ENCODE results near the gene GGT1.
"Not testable (repeated sequence)": the region's sequence is repeated elsewhere in the genome, so short reads cannot be mapped to it uniquely, and the experiment has no call there.

GGT1 gene

DNA sequence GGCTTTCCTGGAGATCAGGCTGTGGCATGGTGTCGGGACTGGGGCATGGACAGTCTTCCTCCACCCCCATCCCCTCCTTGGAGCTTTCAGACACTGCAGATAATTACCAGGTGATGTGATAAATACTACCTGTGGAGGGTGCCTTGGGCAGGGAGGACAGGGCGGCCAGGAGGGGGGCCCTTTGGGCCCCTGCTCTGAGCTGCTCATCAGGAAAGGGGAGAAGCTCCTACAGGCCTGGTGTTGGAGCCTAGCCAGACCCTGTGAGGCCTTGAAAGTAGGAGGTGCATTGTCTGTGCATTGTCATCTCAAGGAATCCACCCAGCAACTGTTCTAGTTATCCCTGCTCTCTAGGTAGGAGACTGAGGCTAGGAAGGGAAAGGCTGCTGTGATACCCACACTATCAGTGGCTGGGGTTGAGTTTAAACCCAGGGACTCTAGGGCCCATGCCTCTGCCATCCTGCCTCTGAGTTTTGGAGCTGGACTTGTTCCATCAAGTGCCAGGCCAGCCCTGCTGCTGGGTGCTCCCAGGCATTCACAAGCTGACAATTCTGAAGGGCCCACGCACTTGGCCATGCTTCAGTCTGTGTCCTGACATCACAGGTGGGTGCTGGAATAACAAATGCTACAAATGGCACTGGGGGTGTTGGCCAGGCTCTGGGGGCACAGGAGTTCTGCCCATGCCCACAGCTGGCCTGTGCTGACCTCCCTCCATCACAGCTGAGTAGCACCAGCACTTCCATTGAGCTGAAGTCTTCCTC, 2.9 kb upstream of the GGT1 start:
- not testable (repeated sequence) for DNase-seq (ENCODE audit: low spot score)

DNA sequence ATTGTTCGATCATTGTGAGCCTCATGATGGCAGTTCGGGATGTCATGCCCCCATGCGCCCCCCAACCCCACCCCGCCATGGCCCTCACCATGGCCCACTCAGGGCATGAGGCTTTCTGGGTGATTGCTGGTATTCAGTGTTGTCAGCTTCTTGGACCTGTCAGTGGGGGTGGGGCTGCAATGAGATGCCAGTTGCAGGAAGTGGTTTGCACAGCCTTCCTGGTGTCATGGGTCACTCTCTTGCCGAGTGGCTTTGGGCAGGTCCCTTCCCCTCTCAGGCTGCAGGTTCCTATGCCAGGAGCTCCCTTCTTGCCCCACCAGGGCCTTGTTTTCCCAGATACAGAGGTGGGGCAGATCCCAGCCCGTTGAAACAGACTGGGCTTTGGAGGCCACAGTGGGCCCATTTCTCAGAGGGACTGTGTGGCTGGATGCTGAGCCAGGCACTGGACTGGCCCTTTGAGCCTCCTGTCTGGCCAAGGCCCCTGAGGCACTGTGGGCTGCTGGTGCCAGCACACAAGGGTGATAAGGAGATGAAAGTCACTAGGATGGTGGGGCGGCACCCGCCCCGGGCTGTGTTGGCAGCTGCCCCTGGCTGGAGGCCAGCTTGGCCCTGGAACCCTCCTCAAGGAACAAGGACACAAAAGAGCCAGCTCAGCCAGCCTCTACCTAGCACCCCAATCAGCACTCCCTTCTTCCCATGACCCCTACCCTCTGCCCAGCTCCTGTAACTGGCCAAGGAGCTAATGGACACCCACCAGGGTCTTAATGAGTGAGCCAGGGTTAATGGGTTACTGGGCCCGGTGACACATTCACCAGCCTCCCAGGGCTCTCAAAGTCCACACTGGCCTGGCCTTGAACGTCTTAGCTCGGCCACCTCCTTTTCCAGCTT, 1.5 kb upstream of the GGT1 start:
- no peak for DNase-seq (ENCODE audit: low spot score)

DNA sequence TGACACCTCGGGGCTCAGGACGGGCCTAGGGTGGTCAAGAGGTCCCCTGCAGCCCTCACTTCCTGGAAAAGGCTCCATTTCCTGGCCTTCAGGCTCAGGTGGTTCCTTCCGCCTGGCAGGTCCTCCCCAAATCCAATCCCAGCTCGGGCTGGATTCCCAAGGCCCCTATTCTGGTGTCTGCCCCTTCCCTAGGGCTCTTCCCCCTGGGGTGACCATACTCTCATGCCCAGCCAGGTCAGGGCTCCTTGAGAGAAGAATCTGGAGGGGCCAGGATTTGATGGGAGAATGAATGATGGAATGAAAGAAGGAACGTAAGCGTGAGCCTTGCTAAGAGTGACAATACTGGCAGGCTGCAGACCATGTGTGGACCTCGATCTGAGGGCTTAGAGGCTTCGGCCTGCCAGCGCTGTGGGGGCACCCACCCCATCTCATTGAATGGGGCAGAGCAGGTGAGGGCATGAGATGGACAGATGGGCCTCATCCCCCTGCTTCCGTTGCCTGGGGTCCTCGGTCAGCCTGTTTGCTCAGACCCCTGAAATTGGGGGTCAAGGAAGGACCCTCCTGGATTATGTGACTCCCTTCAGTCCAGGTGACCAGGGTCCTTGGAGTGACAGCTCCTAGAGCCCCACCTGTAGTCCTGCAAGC, 766 bp upstream of the GGT1 start:
- DNase-seq (ENCODE audit: low spot score): not testable (repeated sequence)

DNA sequence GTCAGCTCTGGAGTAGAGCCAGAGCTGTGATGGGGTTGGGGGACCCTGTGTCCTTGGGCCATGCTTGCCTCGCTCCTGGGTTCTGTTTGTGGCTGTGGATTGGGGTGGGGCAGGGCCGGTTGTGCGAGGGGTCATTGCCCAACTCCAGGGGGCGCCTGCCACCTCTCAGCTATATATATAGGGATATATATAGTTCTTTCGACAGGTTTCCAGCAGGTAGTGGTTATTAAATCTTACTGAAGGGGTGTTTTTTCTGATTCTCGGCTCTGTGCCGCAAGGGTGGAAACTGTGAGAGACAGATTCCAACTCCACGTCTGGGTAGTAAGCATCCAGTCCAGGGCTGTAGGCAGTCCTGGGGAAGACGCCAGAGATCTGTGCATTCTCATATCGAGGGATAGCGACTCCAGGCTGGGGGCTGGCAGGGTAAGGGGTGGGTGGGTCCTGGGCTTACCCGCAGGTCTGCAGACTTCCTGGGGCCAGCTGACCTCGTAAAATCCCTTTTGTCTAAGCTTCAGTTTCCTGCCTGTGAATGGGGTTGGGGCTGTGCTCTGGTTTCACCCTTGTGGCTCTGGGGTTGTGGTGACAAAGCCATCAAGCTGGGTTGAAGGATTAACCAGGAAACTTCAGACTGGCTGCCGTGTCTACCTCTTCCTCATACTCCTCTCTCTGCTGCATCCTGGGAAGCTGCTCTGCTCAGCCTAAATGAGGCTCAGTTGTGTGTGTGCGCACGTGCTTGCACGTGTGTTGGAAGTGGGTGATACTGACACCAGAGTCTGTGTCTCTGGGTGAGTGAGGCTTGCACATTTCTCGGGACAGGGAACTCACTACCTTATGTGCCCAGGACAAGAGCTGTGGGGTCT, 1.0 kb downstream of the GGT1 start:
- DNase-seq (ENCODE audit: low spot score): not testable (repeated sequence)

DNA sequence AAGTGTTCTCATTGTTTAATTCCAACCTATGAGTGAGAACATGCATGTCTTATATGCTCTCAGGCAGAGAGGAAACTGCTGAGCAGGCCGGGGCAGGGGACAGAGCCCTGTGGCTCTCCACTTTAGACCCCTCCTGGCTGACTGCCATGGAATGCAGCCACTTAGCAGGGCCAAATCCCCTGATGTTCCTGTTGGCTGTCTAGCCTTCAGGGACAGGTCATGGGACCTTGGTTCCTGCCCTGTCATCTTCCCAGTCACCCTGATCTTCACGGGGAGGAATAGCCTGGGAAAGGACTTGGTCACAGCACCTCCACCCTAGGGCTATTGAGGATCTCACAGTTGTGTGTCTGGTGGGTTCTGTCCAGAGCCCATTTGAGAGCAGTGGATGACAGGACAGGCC, 3.3 kb downstream of the GGT1 start:
- DNase-seq (ENCODE audit: low spot score): not testable (repeated sequence)

DNA sequence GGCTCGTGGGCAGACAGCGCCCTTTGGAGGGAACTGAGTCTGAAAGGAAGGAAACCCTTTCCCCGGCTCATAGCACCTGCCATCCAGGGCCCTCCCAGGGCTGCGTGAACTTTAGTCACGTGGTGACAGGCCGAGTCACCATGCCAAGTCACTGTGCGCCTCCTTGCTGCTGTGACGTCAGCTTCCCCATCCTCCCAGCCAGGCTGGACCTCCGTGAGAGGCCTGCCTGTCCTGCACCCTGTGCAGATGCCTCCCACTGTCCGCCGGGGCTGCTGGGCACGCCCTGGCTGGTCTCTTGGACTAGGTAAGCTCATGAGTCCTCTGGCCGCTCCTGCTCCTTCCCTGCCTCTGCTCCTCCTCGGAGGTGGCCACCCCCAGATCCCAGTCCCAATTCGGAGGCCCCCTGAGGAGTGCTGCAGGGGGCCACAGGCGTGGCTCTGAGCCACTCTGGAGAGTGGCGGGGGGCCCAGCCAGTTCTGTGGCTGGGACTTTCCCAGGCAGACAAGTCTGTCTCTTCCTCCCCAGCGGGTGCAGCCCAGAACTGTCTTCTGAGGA, 4.5 kb downstream of the GGT1 start:
- DNase-seq (ENCODE audit: low spot score): not testable (repeated sequence)

DNA sequence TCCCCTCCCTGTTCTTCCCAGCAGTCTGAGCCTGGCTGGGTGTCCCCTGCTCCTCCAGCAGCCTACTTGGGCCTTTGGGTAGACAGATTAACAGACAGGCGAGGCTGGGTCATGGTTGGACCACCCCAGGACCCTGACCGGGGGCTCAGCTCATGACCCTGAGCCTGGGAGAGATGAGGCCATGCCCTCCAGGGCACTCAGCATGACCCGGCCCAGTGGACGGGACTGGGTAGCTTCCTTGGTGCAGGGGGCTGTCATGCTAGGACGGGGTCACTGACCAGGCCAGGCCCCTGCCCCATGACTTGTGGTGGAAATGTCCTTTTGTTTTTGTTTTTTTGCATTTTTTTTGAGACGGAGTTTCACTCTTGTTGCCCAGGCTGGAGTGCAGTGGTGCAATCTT, 5.3 kb downstream of the GGT1 start:
- not testable (repeated sequence) for DNase-seq (ENCODE audit: low spot score)

DNA sequence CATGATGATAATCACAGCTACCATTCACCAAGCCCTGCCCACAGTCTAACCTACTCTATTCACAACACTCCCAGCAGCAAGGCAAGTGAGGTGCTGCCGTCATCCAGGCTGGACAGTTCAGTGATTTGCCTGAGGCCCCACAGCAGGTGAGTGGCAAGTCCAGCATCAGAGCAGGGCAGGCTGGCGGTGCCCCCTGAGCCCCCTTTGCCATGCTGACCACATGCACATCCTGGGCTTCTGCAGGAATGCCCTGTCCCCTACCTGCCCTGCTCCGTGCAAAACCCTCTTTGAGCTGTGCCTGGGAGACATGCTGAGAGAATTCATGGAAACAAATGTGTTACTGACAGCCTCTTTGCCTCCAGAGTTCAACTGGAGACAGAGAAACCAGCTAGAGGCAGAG, 6.9 kb downstream of the GGT1 start:
- DNase-seq (ENCODE audit: low spot score): not testable (repeated sequence)

DNA sequence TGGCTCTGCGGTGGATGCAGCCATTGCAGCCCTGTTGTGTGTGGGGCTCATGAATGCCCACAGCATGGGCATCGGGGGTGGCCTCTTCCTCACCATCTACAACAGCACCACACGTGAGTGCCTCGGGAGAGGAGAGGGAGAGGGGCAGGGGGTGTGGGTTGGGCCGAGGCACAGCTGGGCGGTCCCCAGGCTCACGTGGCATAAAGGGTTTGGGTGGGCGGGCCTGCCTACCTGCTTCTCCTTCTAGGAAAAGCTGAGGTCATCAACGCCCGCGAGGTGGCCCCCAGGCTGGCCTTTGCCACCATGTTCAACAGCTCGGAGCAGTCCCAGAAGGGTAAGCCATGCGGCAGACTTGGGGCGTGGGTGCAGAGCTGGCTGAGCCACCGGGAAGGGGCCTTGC, 11.8 kb downstream of the GGT1 start:
- not testable (repeated sequence) for DNase-seq (ENCODE audit: low spot score)

DNA sequence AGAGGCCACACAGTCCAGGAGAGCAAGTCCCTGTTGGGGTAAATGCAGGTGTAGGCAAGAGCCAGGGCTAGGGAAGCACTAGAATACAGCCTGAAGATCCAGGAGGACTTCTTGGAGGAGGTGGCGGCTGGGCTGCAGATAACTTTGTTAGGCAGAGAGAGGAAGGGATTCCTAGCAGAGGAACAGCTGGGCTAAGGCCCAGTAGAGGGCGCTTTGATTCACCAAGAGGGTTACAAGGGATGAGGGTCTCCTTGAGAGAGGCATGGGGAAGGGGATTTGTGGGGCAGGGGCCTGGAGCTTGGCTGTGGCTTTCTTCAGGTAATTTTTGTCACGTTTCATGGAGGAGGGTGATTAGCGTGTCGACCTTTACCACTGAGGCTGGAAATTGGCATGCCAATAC, 18.3 kb downstream of the GGT1 start:
- DNase-seq (ENCODE audit: low spot score): not testable (repeated sequence)

DNA sequence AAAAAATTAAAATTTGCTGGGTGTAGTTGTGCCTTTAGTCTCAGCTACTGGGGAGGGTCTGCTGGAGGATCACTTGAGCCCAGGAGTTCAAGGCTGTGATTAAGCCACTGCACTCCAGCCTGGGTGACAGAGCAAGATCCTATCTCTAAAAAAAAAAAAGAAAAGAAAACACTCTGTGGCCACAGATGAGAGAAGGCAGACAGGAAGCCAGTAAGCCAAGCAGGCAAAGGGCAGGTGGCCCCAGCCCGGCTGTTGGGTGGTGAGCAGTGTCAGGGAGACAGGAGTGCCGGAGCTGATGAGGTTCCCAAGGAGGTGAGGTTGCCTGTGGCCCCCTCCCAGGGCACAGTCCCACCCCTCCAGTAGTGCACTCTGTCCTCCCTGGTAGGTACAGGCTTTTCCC, 19.6 kb downstream of the GGT1 start:
- not testable (repeated sequence) for DNase-seq (ENCODE audit: low spot score)

DNA sequence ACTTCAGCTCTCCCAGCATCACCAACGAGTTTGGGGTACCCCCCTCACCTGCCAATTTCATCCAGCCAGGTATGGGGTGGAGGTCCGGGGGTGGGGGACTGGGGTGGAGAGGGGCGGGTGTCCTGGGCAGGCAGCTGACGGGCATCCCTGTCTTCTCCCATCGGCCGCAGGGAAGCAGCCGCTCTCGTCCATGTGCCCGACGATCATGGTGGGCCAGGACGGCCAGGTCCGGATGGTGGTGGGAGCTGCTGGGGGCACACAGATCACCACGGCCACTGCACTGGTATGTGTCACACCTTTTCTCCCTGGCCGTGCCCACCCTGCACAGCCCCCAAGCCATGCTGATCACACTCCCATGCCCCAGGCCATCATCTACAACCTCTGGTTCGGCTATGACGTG, 24.9 kb downstream of the GGT1 start:
- DNase-seq (ENCODE audit: low spot score): not testable (repeated sequence)

DNA sequence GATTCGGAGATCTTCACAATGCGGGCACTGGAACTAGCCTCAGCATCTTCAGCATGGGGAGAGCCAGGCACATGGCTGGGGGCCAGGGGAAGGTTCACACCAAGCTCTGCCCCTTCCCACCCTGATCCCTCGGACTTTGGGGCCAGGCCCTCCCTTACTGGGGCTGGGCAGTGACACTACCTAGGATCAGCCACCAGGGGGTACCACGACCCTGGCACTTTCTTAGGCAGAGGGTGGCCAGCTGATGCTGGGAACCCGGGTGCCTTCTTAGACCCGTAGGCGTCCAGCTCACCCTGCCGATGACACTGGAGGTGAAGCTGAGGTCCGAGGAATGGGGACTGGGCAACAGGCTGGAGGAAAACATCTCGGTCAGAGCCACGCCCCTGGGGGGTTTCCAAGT, 26.1 kb downstream of the GGT1 start:
- not testable (repeated sequence) for DNase-seq (ENCODE audit: low spot score)

DNA sequence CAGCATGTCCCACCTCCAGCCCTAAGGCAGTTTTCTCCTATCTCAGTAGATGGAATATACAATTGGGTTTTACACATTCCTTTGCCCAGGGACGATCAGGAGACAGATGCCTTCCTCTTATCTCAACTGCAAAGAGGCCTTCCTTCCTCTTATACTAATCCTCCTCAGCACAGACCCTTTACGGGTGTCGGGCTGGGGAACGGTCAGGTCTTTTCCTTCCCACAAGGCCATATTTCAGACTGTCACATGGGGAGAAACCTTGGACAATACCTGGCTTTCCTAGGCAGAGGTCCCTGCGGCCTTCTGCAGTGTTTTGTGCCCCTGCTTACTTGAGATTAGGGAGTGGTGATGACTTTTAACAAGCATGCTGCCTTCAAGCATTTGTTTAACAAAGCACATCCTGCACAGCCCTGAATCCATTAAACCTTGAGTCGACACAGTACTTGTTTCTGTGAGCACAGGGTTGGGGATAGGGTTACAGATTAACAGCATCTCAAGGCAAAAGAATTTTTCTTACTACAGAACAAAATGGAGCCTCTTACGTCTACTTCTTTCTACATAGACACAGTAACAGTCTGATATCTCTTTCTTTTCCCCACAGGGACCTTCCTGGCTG, 27.9 kb downstream of the GGT1 start:
- DNase-seq (ENCODE audit: low spot score): not testable (repeated sequence)

DNA sequence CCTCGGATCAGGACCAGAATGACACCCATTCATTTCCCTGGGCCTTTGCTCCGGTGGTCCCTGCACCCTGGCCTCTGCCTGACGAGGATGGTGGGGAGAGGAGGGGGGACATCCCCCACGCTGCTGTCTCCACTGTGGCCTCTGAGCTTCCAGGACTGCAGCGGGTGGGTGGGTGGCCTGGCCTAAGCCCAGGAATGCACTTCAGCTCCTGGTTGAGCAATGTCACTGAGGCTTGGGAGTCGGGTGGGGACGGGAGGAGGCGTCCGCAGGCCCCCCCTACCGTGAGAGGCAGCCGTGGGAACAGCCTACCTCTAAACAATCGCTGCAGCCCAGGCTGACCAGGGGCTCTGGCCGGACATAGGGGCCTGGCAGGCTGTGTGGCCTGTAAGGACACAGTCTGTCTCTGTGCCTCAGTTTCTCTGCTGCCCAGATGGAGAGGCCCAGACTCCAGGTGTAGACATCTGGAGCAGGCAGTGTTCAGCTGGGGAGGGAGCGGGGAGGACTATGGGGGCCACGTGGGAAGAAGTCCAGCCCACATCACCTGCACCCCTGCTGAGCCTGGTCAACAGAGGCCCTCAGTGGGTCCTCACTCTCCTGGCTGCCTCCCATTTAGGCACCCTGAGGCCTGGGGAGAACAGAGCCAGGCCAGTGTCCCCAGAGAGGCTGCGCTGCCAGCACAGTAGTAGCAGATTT, 28.6 kb downstream of the GGT1 start:
- not testable (repeated sequence) for DNase-seq (ENCODE audit: low spot score)

DNA sequence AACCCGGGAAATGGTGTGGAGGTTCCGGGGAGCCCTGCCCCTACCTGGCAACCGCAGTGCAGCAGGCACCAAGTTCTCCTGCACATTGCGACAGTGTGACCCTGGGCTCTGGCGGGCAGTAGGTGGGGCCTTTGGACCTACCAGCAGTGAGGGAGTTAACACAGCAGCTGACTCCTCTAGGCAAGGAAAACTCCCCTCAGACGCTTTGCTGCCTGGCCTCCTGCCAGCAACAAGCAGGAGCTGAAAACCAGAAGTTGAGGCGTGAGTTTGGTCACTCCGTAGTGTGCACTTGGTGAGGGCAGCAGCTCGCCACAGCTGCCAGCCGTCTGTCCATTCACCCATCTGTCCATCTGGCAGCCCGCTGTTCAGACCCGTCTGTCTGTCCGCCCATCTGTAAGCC, 29.6 kb downstream of the GGT1 start:
- DNase-seq (ENCODE audit: low spot score): not testable (repeated sequence)

DNA sequence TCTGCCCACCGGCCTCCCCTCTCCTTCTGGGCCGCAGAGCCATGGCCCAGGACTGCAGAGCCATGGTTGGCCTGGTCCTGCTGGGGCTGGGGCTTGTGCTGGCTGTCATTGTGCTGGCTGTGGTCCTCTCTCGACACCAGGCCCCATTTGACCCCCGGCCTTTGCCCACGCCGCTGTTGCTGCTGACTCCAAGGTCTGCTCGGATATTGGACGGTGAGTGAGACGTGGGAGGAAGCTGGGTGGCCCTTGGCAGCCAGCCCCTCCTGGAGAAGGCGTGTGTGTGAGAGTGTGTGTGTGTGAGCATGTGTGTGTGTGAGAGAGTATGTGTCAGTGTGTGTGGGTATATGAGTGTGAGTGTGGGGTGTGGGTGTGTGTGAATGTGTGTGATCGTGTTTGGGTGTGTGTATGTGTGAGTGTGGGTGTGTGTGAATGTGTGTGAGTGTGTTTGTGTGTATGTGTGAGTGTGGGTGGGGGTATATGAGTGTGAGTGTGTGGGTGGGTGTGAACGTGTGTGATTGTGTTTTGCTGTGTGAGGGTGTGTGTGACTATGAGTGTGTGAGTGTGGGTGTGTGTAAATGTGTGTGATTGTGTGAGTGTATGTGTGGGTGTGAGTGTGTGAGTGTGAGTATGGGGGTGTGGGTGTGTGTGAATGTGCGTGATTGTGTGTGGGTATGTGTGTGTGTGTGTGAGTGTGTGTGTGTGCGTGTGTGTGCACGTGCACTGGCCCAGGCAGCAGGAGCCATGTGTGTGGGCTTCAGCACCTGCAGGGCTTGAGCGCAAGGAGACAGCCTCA, 30.4 kb downstream of the GGT1 start:
- DNase-seq (ENCODE audit: low spot score): not testable (repeated sequence)

DNA sequence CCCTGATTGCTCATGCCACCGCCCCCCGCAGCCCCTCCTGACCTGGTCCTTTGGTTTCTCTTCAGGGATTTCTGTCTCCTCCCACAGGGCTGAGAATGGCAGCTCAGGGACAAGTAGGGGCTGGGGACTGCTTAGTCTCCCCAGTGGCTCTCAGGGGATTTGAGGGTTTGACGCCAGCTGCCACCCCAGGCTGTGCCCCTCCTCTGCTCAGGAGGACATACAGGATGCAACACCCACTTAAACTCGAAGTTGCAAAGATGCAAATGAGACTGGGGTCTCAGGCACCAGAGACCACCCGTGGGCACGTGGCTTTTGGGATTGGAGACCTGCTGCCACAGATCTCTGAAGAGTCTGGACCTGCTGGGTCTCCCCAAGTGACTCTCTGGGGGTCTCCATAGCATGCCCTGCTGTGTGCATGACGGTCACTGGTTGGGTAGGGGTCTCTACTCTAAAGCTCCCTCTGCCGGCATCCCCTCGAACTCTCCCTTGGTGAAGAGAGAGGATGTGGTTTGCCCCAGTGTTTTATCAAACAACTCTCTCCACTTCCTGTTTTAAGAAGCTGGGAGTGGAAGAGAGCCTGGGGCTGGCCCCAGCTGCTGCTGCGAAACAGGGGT, 31.9 kb downstream of the GGT1 start:
- not testable (repeated sequence) for DNase-seq (ENCODE audit: low spot score)

DNA sequence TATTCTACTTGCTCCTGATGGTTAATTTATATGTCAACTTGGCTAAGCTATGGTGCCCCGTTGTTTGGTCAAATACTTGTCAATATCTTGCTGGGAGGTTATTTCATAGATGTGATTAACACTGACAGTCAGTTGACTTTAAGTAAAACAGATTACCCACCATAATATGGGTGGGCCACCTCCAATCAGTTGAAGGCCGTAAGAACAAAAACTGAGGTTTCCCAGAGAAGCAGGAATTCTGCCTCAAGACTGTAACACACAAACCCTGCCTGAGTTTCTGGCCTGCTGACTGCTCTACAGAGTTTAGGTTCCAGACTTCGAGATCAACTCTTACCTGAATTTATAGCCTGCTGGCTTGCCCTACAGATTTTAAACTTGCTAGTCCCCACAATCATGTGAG, 33.5 kb downstream of the GGT1 start:
- not testable (repeated sequence) for DNase-seq (ENCODE audit: low spot score)
